H9 (cell line): Measurements from ENCODE around the gene F13A1. TPM values are rescaled to one million over a fixed set of nuclear protein-coding genes. Genes with fewer than 3 reads are reported as not detected.

Experiments used
- DNase-seq: peaks from one replicate; pipeline ENCODE4 v3.0.0-alpha.2; 2017
- H2AFZ ChIP-seq: one replicate; pipeline ENCODE4 v1.6.1; 2013; ENCODE audit warnings: mild to moderate bottlenecking, low read length, control low read depth, moderate library complexity
- H2AK5ac ChIP-seq: 2 replicates; pipeline ENCODE4 v1.6.1; 2013; ENCODE audit warnings: low read length, control low read depth, mixed read lengths; ENCODE audit not compliant: insufficient read length
- H2BK120ac ChIP-seq: one replicate; pipeline ENCODE4 v1.6.1; 2013; ENCODE audit warnings: low read depth, mild to moderate bottlenecking, low read length, control low read depth, inconsistent platforms; ENCODE audit not compliant: poor library complexity, severe bottlenecking
- H2BK12ac ChIP-seq: 2 replicates; pipeline ENCODE4 v1.6.1; 2013; ENCODE audit warnings: low read length, control low read depth, mixed read lengths, low read depth; ENCODE audit not compliant: insufficient read length
- H2BK15ac ChIP-seq: 2 replicates; pipeline ENCODE4 v1.6.1; 2013; ENCODE audit warnings: low read depth, low read length, control low read depth
- H2BK20ac ChIP-seq: one replicate; pipeline ENCODE4 v1.6.1; 2013; ENCODE audit warnings: low read depth, mild to moderate bottlenecking, low read length, control low read depth, inconsistent platforms; ENCODE audit not compliant: poor library complexity, severe bottlenecking
- H2BK5ac ChIP-seq: 2 replicates; pipeline ENCODE4 v1.6.1; 2013; ENCODE audit warnings: low read length, control low read depth, mixed read lengths; ENCODE audit not compliant: insufficient read length
- H3K14ac ChIP-seq: 2 replicates; pipeline ENCODE4 v1.6.1; 2013; ENCODE audit warnings: low read length, control low read depth; ENCODE audit not compliant: insufficient read depth
- H3K18ac ChIP-seq: 2 replicates; pipeline ENCODE4 v1.6.1; 2013; ENCODE audit warnings: low read depth, mild to moderate bottlenecking, mixed read lengths, low read length, control low read depth; ENCODE audit not compliant: insufficient read length
- H3K23ac ChIP-seq: 2 replicates; pipeline ENCODE4 v1.6.1; 2013; ENCODE audit warnings: low read length, control low read depth, mixed read lengths, low read depth; ENCODE audit not compliant: insufficient read length
- H3K23me2 ChIP-seq: 2 replicates; pipeline ENCODE4 v1.6.1; 2013; ENCODE audit warnings: low read depth, mild to moderate bottlenecking, mixed read lengths, low read length, control low read depth; ENCODE audit not compliant: insufficient read length, poor library complexity, severe bottlenecking
- H3K27ac ChIP-seq: 2 replicates; pipeline ENCODE4 v1.5.1; 2013; ENCODE audit warnings: low read length, control low read depth, mixed read lengths, low read depth; ENCODE audit not compliant: insufficient read length
- H3K27me3 ChIP-seq: 2 replicates; pipeline ENCODE4 v1.6.1; 2013; ENCODE audit warnings: low read length, control low read depth, inconsistent platforms; ENCODE audit not compliant: insufficient read depth
- H3K4ac ChIP-seq: 2 replicates; pipeline ENCODE4 v1.6.1; 2013; ENCODE audit warnings: low read depth, mild to moderate bottlenecking, control low read depth, inconsistent platforms, low read length, moderate library complexity
- H3K4me1 ChIP-seq: 2 replicates; pipeline ENCODE4 v1.6.1; 2013; ENCODE audit warnings: low read length, control low read depth, inconsistent platforms; ENCODE audit not compliant: insufficient read depth
- H3K4me2 ChIP-seq: 2 replicates; pipeline ENCODE4 v1.6.1; 2013; ENCODE audit warnings: low read length, control low read depth, mixed read lengths; ENCODE audit not compliant: insufficient read length, insufficient read depth
- H3K56ac ChIP-seq: 2 replicates; pipeline ENCODE4 v1.6.1; 2013; ENCODE audit warnings: low read depth, mild to moderate bottlenecking, mixed read lengths, low read length, control low read depth; ENCODE audit not compliant: insufficient read length
- H3K79me1 ChIP-seq: 2 replicates; pipeline ENCODE4 v1.6.1; 2013; ENCODE audit warnings: low read depth, mild to moderate bottlenecking, moderate library complexity, low read length, control low read depth, inconsistent platforms; ENCODE audit not compliant: insufficient read depth, poor library complexity, severe bottlenecking
- H3K79me2 ChIP-seq: 2 replicates; pipeline ENCODE4 v1.6.1; 2013; ENCODE audit warnings: low read length, control low read depth, inconsistent platforms; ENCODE audit not compliant: insufficient read depth
- H3K9ac ChIP-seq: 2 replicates; pipeline ENCODE4 v1.6.1; 2013; ENCODE audit warnings: low read length, control low read depth, mixed read lengths; ENCODE audit not compliant: insufficient read length; ENCODE audit errors: extremely low read depth
- H3K9me3 ChIP-seq: one replicate; pipeline ENCODE4 v1.6.1; 2013; ENCODE audit warnings: low read depth, low read length, inconsistent platforms; ENCODE audit not compliant: control insufficient read depth
- H3T11ph ChIP-seq: one replicate; pipeline ENCODE4 v1.6.1; 2013; ENCODE audit warnings: mild to moderate bottlenecking, low read length, control low read depth, inconsistent platforms
- H4K20me1 ChIP-seq: one replicate; pipeline ENCODE4 v1.6.1; 2013; ENCODE audit not compliant: control insufficient read depth, insufficient read length, insufficient read depth
- H4K5ac ChIP-seq: 2 replicates; pipeline ENCODE4 v1.6.1; 2013; ENCODE audit warnings: low read depth, mild to moderate bottlenecking, mixed read lengths, low read length, control low read depth; ENCODE audit not compliant: insufficient read length
- H4K8ac ChIP-seq: replicated peaks from 2 replicates; pipeline ENCODE4 v1.6.1; 2013; ENCODE audit warnings: low read length, control low read depth, mixed read lengths, low read depth; ENCODE audit not compliant: insufficient read length
- H4K91ac ChIP-seq: 2 replicates; pipeline ENCODE4 v1.6.1; 2013; ENCODE audit warnings: low read depth, mild to moderate bottlenecking, moderate library complexity, mixed read lengths, low read length, control low read depth; ENCODE audit not compliant: insufficient read length
- H3K27ac Mint-ChIP-seq, 3 experiments: 2 replicates in 2 of 3; 3 replicates in 1 of 3; pipeline ENCODE4 v1.8.0; 2020 to 2021; ENCODE audit warnings: mixed read lengths in 3 of 3, mild to moderate bottlenecking in 1 of 3, moderate library complexity in 1 of 3
- H3K27me3 Mint-ChIP-seq: 2 replicates; pipeline ENCODE4 v1.8.0; 2021; ENCODE audit warnings: low read depth, mild to moderate bottlenecking, moderate library complexity, mixed read lengths
- H3K36me3 Mint-ChIP-seq, 3 experiments: 2 replicates in 2 of 3; 3 replicates in 1 of 3; pipeline ENCODE4 v1.8.0; 2020 to 2021; ENCODE audit warnings: low read depth in 3 of 3, mixed read lengths in 3 of 3; ENCODE audit not compliant: insufficient read depth in 1 of 3
- H3K4me1 Mint-ChIP-seq, 2 experiments: 2 replicates each; pipeline ENCODE4 v1.8.0; 2020; ENCODE audit warnings: mixed read lengths in 2 of 2
- H3K4me3 Mint-ChIP-seq, 2 experiments: 2 replicates in 1 of 2; 3 replicates in 1 of 2; pipeline ENCODE4 v1.8.0; 2020 to 2021; ENCODE audit warnings: mild to moderate bottlenecking in 2 of 2, mixed read lengths in 2 of 2, moderate library complexity in 1 of 2
- H3K9me3 Mint-ChIP-seq, 2 experiments: 2 replicates in 1 of 2; 3 replicates in 1 of 2; pipeline ENCODE4 v1.8.0; 2020; ENCODE audit warnings: mild to moderate bottlenecking in 2 of 2, mixed read lengths in 2 of 2, moderate library complexity in 1 of 2
- WGBS: extraction: QIAGEN DNeasy Blood & Tissue Kit; methylation state at CpG from one replicate; pipeline ENCODE4 v1.1.7; 2013; ENCODE audit warnings: missing lambda C conversion rate, low lambda C conversion rate, mixed read lengths; ENCODE audit not compliant: insufficient read length; ENCODE audit errors: extremely low coverage; 5-methylcytosine and 5-hydroxymethylcytosine counted together
- total RNA-seq: library from RNA; stranded (reverse); gene quantifications from 2 replicates; pipeline ENCODE4 v1.2.1, GENCODE V29; 2021
- TF ChIP-seq, protein P1 (sequence below): fragments of 200-600 bp; sonication (generic); conservative IDR thresholded peaks from 3 replicates; pipeline ENCODE4 v1.8.0; 2021; ENCODE audit warnings: antibody characterized with exemption, mild to moderate bottlenecking

The F13A1 gene
- total RNA-seq, 1 experiment from 2014 or later, result 0.15 TPM

DNA sequence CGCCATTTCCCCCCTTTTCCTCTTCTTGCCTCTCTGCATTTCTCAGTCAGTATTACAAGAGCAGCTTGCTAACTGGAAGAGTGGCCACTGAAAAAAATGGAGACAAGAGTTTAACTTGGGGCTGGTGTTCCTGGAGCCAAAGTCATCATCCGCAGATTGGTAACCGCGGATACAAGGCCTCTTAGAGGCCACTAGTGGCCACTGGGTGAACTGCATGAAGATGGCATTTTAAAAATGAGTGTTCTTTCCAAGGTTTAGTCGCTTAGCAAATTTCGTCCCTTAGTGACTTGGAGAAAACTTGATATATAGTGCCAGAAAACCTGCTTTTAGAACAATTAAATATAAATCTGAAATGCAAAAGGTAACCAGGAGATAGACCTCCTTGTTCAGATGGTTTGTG, 4.8 kb downstream of the F13A1 start:
- H3K79me2 ChIP-seq, result no peaks in the 10 kb centered on the region
- no peak overlapping the region for H4K91ac ChIP-seq
- no peak overlapping the region for H3K56ac ChIP-seq
- Mint-ChIP-seq H3K9me3 (no peaks in the 10 kb centered on the region), H3K27me3 (peaks cover 27% of the 10 kb centered on the region), H3K27ac (no peak overlapping the region), H3K36me3 (no peaks in the 10 kb centered on the region), H3K4me3 (no peak overlapping the region), H3K4me1 (peaks cover 20% of the 10 kb centered on the region in 2 experiments)
- no peak overlapping the region for H3K4me2 ChIP-seq
- H3K9ac ChIP-seq, result no peak overlapping the region
- no peaks in the 10 kb centered on the region for H3K79me1 ChIP-seq
- H3K4ac ChIP-seq, result no peak overlapping the region
- H3K23me2 ChIP-seq, result peaks cover 9% of the 10 kb centered on the region
- no peak overlapping the region for H4K8ac ChIP-seq
- no peak overlapping the region for H3K14ac ChIP-seq
- no peak overlapping the region for H3T11ph ChIP-seq
- peak; percentile 57 for DNase-seq
- H2BK5ac ChIP-seq, result no peak overlapping the region
- no peak overlapping the region for H2BK12ac ChIP-seq
- H3K27ac ChIP-seq, result no peak overlapping the region
- H2BK120ac ChIP-seq, result no peak overlapping the region
- no peak overlapping the region for H4K5ac ChIP-seq
- no peak overlapping the region for H2AK5ac ChIP-seq
- no peaks in the 10 kb centered on the region; the same call in 1 of the 2 replicates for H3K27me3 ChIP-seq
- no peaks in the 10 kb centered on the region for H3K4me1 ChIP-seq
- no CpG with 5 or more reads among the region's 6 CpGs for WGBS
- no peak overlapping the region for H3K23ac ChIP-seq
- no peak overlapping the region for H2BK15ac ChIP-seq
- H2AFZ ChIP-seq, result no peak overlapping the region
- no peaks in the 10 kb centered on the region for H4K20me1 ChIP-seq
- H2BK20ac ChIP-seq, result no peak overlapping the region
- TF ChIP-seq, protein P1, sequence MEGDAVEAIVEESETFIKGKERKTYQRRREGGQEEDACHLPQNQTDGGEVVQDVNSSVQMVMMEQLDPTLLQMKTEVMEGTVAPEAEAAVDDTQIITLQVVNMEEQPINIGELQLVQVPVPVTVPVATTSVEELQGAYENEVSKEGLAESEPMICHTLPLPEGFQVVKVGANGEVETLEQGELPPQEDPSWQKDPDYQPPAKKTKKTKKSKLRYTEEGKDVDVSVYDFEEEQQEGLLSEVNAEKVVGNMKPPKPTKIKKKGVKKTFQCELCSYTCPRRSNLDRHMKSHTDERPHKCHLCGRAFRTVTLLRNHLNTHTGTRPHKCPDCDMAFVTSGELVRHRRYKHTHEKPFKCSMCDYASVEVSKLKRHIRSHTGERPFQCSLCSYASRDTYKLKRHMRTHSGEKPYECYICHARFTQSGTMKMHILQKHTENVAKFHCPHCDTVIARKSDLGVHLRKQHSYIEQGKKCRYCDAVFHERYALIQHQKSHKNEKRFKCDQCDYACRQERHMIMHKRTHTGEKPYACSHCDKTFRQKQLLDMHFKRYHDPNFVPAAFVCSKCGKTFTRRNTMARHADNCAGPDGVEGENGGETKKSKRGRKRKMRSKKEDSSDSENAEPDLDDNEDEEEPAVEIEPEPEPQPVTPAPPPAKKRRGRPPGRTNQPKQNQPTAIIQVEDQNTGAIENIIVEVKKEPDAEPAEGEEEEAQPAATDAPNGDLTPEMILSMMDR, result peak; percentile 83
- no peak overlapping the region for H3K18ac ChIP-seq
- H3K9me3 ChIP-seq, result no peaks in the 10 kb centered on the region
